Neural progenitor cell (in vitro differentiated cells): ENCODE measurements around the gene ZNF451. TPM values are rescaled to one million over a fixed set of nuclear protein-coding genes. Genes with fewer than 3 reads are reported as not detected.

Experiments used
- DNase-seq: peaks from one replicate; pipeline ENCODE4 v3.0.0-alpha.2; 2016; ENCODE audit warnings: low spot score
- H2AFZ ChIP-seq: fragments of 200-600 bp; sonication (generic); replicated peaks from 2 replicates; pipeline ENCODE4 v1.6.1; 2016; ENCODE audit warnings: antibody characterized with exemption
- H3F3A ChIP-seq: fragments of 200-600 bp; sonication (generic); 2 replicates; pipeline ENCODE4 v1.6.1; 2016; ENCODE audit warnings: antibody characterized with exemption, low read depth
- H3K27ac ChIP-seq: fragments of 200-600 bp; sonication (generic); 2 replicates; pipeline ENCODE4 v1.5.1; 2016; ENCODE audit warnings: mild to moderate bottlenecking
- H3K27me3 ChIP-seq: fragments of 200-600 bp; sonication (generic); 2 replicates; pipeline ENCODE4 v1.6.1; 2016; ENCODE audit warnings: mild to moderate bottlenecking, moderate library complexity
- H3K36me3 ChIP-seq: fragments of 200-600 bp; sonication (generic); 2 replicates; pipeline ENCODE4 v1.5.1; 2016
- H3K4me1 ChIP-seq: fragments of 200-600 bp; sonication (generic); 2 replicates; pipeline ENCODE4 v1.6.1; 2016; ENCODE audit warnings: mixed run types
- H3K4me2 ChIP-seq: fragments of 200-600 bp; sonication (generic); 2 replicates; pipeline ENCODE4 v1.6.1; 2016
- H3K4me3 ChIP-seq: fragments of 200-600 bp; sonication (generic); 2 replicates; pipeline ENCODE4 v1.5.1; 2016
- H3K79me2 ChIP-seq: fragments of 200-600 bp; sonication (generic); 2 replicates; pipeline ENCODE4 v1.6.1; 2016; ENCODE audit warnings: low read depth
- H3K9ac ChIP-seq: fragments of 200-600 bp; sonication (generic); 2 replicates; pipeline ENCODE4 v1.6.1; 2016
- H3K9me3 ChIP-seq: fragments of 200-600 bp; sonication (generic); 2 replicates; pipeline ENCODE4 v1.5.1; 2016; ENCODE audit warnings: low read depth
- H4K20me1 ChIP-seq: fragments of 200-600 bp; sonication (generic); 2 replicates; pipeline ENCODE4 v1.6.1; 2016; ENCODE audit warnings: low read depth
- H3K27ac Mint-ChIP-seq: 3 replicates; pipeline ENCODE4 v1.8.0; 2021; ENCODE audit warnings: mixed read lengths
- H3K27me3 Mint-ChIP-seq: 2 replicates; pipeline ENCODE4 v1.8.0; 2022; ENCODE audit warnings: low read depth, mild to moderate bottlenecking, inconsistent platforms, moderate library complexity, mixed read lengths; ENCODE audit not compliant: insufficient read depth
- H3K36me3 Mint-ChIP-seq: 3 replicates; pipeline ENCODE4 v1.8.0; 2021; ENCODE audit warnings: mixed read lengths
- H3K4me1 Mint-ChIP-seq: 3 replicates; pipeline ENCODE4 v1.8.0; 2021; ENCODE audit warnings: mixed read lengths
- H3K4me3 Mint-ChIP-seq: 3 replicates; pipeline ENCODE4 v1.8.0; 2021; ENCODE audit warnings: mild to moderate bottlenecking, moderate library complexity, mixed read lengths
- H3K9me3 Mint-ChIP-seq: 3 replicates; pipeline ENCODE4 v1.8.0; 2020; ENCODE audit warnings: mixed read lengths
- EZH2 ChIP-seq: fragments of 200-600 bp; sonication (generic); IDR thresholded peaks from 2 replicates; pipeline ENCODE4 v1.6.1; 2017; ENCODE audit warnings: antibody characterized with exemption, mild to moderate bottlenecking, moderate library complexity
- EZH2phosphoT487 ChIP-seq: fragments of 200-600 bp; sonication (generic); IDR thresholded peaks from 2 replicates; pipeline ENCODE4 v1.6.1; 2017; ENCODE audit warnings: antibody characterized with exemption
- total RNA-seq: library from RNA; depleted of rRNA; stranded (reverse); fragments of >200 nt; gene quantifications from 2 replicates; pipeline ENCODE4 v1.2.3, GENCODE V29; 2015; ENCODE audit warnings: low replicate concordance
- TF ChIP-seq, protein P1 (sequence below): fragments of 200-600 bp; sonication (generic); IDR thresholded peaks from 2 replicates; pipeline ENCODE4 v1.5.1; 2017; ENCODE audit warnings: antibody characterized with exemption, mild to moderate bottlenecking

The ZNF451 gene
- total RNA-seq, 1 donor from 2014 or later, result 126 TPM

DNA sequence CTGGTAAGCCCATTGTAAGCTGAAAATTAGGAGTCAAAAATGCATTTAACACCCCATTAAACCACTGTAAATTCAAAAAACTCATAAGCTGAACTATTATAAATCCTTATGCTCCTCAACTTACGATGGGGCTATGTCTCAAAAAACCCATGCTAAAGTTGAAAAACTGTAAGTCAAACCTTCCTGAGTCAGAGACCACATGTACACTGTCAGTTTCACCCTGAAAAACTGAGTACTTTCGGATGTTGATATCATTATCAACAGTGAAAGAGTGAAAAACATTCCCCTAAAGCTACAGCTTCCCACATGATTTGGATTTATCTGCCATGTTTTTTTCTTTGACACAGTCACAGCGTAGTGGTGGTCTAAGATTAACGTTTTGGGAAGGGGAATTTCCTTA lies 117.9 kb downstream of the ZNF451 start:
- H3K36me3 Mint-ChIP-seq, result peaks cover 19% of the 10 kb centered on the region
- no peaks in the 10 kb centered on the region for H3K27me3 Mint-ChIP-seq
- Histone ChIP-seq H3K4me3 (no peak overlapping the region), H3K27me3 (no peaks in the 10 kb centered on the region), H3K4me2 (no peak overlapping the region), H3F3A (peaks cover 16% of the 10 kb centered on the region), H2AFZ (no peak overlapping the region), H3K27ac (no peak overlapping the region), H3K79me2 (peaks cover 65% of the 10 kb centered on the region), H4K20me1 (peaks cover 4% of the 10 kb centered on the region), H3K4me1 (no peaks in the 10 kb centered on the region), H3K36me3 (no peaks in the 10 kb centered on the region), H3K9ac (no peak overlapping the region), H3K9me3 (no peaks in the 10 kb centered on the region)
- no peaks in the 10 kb centered on the region for H3K4me1 Mint-ChIP-seq
- H3K27ac Mint-ChIP-seq, result no peak overlapping the region
- DNase-seq, result no peak
- H3K9me3 Mint-ChIP-seq, result no peaks in the 10 kb centered on the region
- TF ChIP-seq EZH2 (no peak), EZH2phosphoT487 (no peak)
- TF ChIP-seq, protein P1, sequence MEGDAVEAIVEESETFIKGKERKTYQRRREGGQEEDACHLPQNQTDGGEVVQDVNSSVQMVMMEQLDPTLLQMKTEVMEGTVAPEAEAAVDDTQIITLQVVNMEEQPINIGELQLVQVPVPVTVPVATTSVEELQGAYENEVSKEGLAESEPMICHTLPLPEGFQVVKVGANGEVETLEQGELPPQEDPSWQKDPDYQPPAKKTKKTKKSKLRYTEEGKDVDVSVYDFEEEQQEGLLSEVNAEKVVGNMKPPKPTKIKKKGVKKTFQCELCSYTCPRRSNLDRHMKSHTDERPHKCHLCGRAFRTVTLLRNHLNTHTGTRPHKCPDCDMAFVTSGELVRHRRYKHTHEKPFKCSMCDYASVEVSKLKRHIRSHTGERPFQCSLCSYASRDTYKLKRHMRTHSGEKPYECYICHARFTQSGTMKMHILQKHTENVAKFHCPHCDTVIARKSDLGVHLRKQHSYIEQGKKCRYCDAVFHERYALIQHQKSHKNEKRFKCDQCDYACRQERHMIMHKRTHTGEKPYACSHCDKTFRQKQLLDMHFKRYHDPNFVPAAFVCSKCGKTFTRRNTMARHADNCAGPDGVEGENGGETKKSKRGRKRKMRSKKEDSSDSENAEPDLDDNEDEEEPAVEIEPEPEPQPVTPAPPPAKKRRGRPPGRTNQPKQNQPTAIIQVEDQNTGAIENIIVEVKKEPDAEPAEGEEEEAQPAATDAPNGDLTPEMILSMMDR, result no peak
- no peak overlapping the region for H3K4me3 Mint-ChIP-seq

DNA sequence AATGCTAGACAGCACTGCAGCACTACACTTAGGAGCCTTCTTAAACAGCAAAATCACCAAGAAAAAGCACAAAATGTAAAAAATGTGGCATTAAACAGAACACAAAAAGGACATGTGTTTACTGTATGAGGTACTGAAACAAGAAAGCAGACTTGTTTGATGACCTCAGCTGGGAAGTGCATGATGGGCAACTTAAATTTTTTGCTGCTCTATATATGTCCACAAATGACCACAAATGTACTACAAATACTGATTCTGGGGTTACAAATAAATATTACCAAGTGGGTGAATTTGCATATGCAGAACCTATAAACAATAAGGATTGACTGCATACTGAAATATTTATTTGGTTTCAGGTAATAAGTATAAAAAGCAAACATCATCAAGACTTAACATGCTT lies 119.0 kb downstream of the ZNF451 start:
- no peak overlapping the region for H3K27ac ChIP-seq
- H2AFZ ChIP-seq, result no peak overlapping the region
- no peak overlapping the region for H3K9ac ChIP-seq
- peaks cover 2% of the 10 kb centered on the region for H3K27me3 Mint-ChIP-seq
- no peak overlapping the region for H3K27ac Mint-ChIP-seq
- H3K4me3 ChIP-seq, result no peak overlapping the region
- no peaks in the 10 kb centered on the region for H3K36me3 ChIP-seq
- TF ChIP-seq, protein P1, result no peak
- TF ChIP-seq EZH2phosphoT487 (no peak), EZH2 (no peak)
- no peaks in the 10 kb centered on the region for H3K27me3 ChIP-seq
- H3K9me3 ChIP-seq, result no peaks in the 10 kb centered on the region
- H3K79me2 ChIP-seq, result peaks cover 70% of the 10 kb centered on the region
- H4K20me1 ChIP-seq, result peaks cover 3% of the 10 kb centered on the region
- no peaks in the 10 kb centered on the region for H3K4me1 Mint-ChIP-seq
- no peak overlapping the region for H3K4me2 ChIP-seq
- no peak for DNase-seq
- peaks cover 20% of the 10 kb centered on the region for H3K36me3 Mint-ChIP-seq
- H3K4me1 ChIP-seq, result no peaks in the 10 kb centered on the region
- H3F3A ChIP-seq, result peaks cover 16% of the 10 kb centered on the region
- peaks cover 3% of the 10 kb centered on the region for H3K9me3 Mint-ChIP-seq
- no peak overlapping the region for H3K4me3 Mint-ChIP-seq

DNA sequence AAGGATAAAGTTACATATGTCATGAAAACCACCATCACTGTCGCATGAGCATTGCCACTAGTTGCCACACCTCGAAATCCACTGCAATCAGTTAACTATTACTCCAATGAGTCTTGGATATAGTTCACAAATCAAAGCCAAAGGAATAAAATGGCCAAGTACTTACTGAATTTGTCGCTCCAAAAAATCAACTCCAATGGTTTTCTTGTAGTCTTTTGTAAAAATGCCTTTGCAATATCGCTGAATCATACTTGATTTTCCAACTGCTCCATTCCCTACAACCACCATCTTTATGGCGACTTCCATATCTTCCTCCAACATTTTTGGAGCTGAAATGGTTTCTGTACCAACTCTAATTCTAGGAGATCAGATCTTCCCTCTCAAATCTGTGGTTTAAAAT lies 120.1 kb downstream of the ZNF451 start:
- Histone ChIP-seq H3K27ac (no peak overlapping the region), H3K36me3 (no peaks in the 10 kb centered on the region), H3K4me3 (no peak overlapping the region), H3K4me2 (no peak overlapping the region), H3K9me3 (no peaks in the 10 kb centered on the region), H3K4me1 (no peaks in the 10 kb centered on the region), H2AFZ (no peak overlapping the region), H3K9ac (no peak overlapping the region), H3K27me3 (no peaks in the 10 kb centered on the region), H3K79me2 (peaks cover 72% of the 10 kb centered on the region), H4K20me1 (no peaks in the 10 kb centered on the region), H3F3A (peaks cover 16% of the 10 kb centered on the region)
- Mint-ChIP-seq H3K27me3 (peaks cover 2% of the 10 kb centered on the region), H3K4me1 (no peaks in the 10 kb centered on the region), H3K9me3 (peaks cover 11% of the 10 kb centered on the region), H3K4me3 (no peak overlapping the region), H3K27ac (no peak overlapping the region), H3K36me3 (peaks cover 25% of the 10 kb centered on the region)
- TF ChIP-seq EZH2phosphoT487 (no peak), EZH2 (no peak)
- no peak for DNase-seq

DNA sequence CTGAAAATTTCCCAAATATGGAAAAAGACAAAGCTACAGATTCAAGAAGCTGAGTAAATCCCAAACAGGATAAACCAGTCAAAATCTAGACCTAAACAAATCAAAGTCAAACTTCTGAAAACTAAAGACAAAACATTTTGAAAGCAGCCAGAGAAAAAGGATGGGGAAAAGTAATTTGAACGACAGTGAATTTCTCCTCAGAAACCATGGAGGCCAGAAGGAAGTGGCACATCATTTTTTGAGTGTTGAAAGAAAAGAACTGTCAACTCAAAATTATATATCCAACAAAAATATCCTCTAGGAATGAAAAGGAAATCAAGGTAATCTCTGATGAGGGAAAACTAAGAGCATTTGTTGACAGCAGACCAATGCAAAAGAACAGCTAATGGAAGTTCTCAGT lies 125.3 kb downstream of the ZNF451 start:
- H3K9me3 ChIP-seq, result peaks cover 4% of the 10 kb centered on the region
- no peak overlapping the region for H3K27ac Mint-ChIP-seq
- no peaks in the 10 kb centered on the region for H3K4me1 ChIP-seq
- TF ChIP-seq, protein P1, result no peak
- TF ChIP-seq EZH2 (no peak), EZH2phosphoT487 (no peak)
- no peak overlapping the region for H3K27ac ChIP-seq
- peaks cover 99% of the 10 kb centered on the region for H3K79me2 ChIP-seq
- H3F3A ChIP-seq, result peaks cover 3% of the 10 kb centered on the region
- no peak overlapping the region for H3K9ac ChIP-seq
- H3K27me3 ChIP-seq, result no peaks in the 10 kb centered on the region
- H3K36me3 Mint-ChIP-seq, result peaks cover 50% of the 10 kb centered on the region
- H4K20me1 ChIP-seq, result no peaks in the 10 kb centered on the region
- no peak overlapping the region for H3K4me3 Mint-ChIP-seq
- no peaks in the 10 kb centered on the region for H3K36me3 ChIP-seq
- H3K9me3 Mint-ChIP-seq, result peaks cover 51% of the 10 kb centered on the region
- no peak overlapping the region for H3K4me2 ChIP-seq
- no peak overlapping the region for H3K4me3 ChIP-seq
- no peaks in the 10 kb centered on the region for H3K4me1 Mint-ChIP-seq
- DNase-seq, result no peak
- H2AFZ ChIP-seq, result no peak overlapping the region
- peaks cover 4% of the 10 kb centered on the region for H3K27me3 Mint-ChIP-seq
